Measurements from ENCODE around the gene C1orf21.
"Not testable (repeated sequence)": the region's sequence is repeated elsewhere in the genome, so short reads cannot be mapped to it uniquely, and the experiment has no call there.

Gene C1orf21

GRCh38 chr1:184608581-184608980, 221.8 kb downstream of the C1orf21 start:
- no peak for DNase-seq

GRCh38 chr1:184608990-184609389, 222.2 kb downstream of the C1orf21 start:
- no peak for DNase-seq

GRCh38 chr1:184610876-184611595, 224.2 kb downstream of the C1orf21 start:
- peak; percentile 74 for DNase-seq

- not testable (repeated sequence) for DNase-seq
Measured at GRCh38 chr1:184612229-184612628, 225.4 kb downstream of the C1orf21 start.

- no peak for DNase-seq
Measured at GRCh38 chr1:184614667-184615066, 227.8 kb downstream of the C1orf21 start.

GRCh38 chr1:184615301-184615700, 228.5 kb downstream of the C1orf21 start:
- DNase-seq = no peak

GRCh38 chr1:184616504-184616903, 229.7 kb downstream of the C1orf21 start:
- DNase-seq = no peak

GRCh38 chr1:184617433-184618029, 230.7 kb downstream of the C1orf21 start:
- no peak for DNase-seq

- DNase-seq = no peak
Measured at GRCh38 chr1:184618851-184619250, 232.0 kb downstream of the C1orf21 start.

- no peak for DNase-seq
Measured at GRCh38 chr1:184620469-184620868, 233.6 kb downstream of the C1orf21 start.

- no peak for DNase-seq
Measured at GRCh38 chr1:184621260-184621659, 234.4 kb downstream of the C1orf21 start.

GRCh38 chr1:184622136-184622823, 235.5 kb downstream of the C1orf21 start:
- peak; percentile 86 for DNase-seq

- no peak for DNase-seq
Measured at GRCh38 chr1:184623404-184623803, 236.6 kb downstream of the C1orf21 start.

GRCh38 chr1:184624051-184624450, 237.2 kb downstream of the C1orf21 start:
- no peak for DNase-seq

GRCh38 chr1:184624626-184625025, 237.8 kb downstream of the C1orf21 start:
- no peak for DNase-seq

- DNase-seq = no peak
Measured at GRCh38 chr1:184625271-184625670, 238.4 kb downstream of the C1orf21 start.

GRCh38 chr1:184626076-184627006, 239.5 kb downstream of the C1orf21 start:
- no peak for DNase-seq

GRCh38 chr1:184627007-184627341, 240.1 kb downstream of the C1orf21 start:
- no peak for DNase-seq

GRCh38 chr1:184629266-184629665, 242.4 kb downstream of the C1orf21 start:
- DNase-seq = no peak

GRCh38 chr1:184630679-184631060, 243.8 kb downstream of the C1orf21 start:
- DNase-seq = no peak

GRCh38 chr1:184632415-184633175, 245.8 kb downstream of the C1orf21 start:
- no peak for DNase-seq

GRCh38 chr1:184633785-184634184, 247.0 kb downstream of the C1orf21 start:
- no peak for DNase-seq

All from COR-L47 (cell line).